CD14-positive monocyte (primary cell): ENCODE data around the gene HOXA11. TPM values are rescaled to one million over a fixed set of nuclear protein-coding genes. Genes with fewer than 3 reads are reported as not detected.
A peak's percentile ranks its signal among the peaks of the same experiment; 100 is the strongest.

ENCODE experiments used
- DNase-seq, 3 donors: peaks; one replicate each; pipeline ENCODE4 v3.0.0-alpha.2; 2011 to 2022
- H2AFZ ChIP-seq: 2 replicates; pipeline ENCODE4 v1.6.0; 2012; ENCODE audit warnings: mild to moderate bottlenecking, low read depth, low read length, inconsistent platforms; ENCODE audit not compliant: insufficient read depth, poor library complexity, severe bottlenecking
- H3K27ac ChIP-seq, 2 donors: 1 replicate in 1 of 2; 2 replicates in 1 of 2; pipeline ENCODE4 v1.5.1; 2012 to 2013; ENCODE audit warnings: low read length in 2 of 2, control low read depth in 1 of 2, inconsistent platforms in 1 of 2, low read depth in 1 of 2, mild to moderate bottlenecking in 1 of 2
- H3K27me3 ChIP-seq, 2 donors: one replicate each; pipeline versions ENCODE4 v1.6.0 to v1.6.1; 2011 to 2013; ENCODE audit warnings: low read length in 2 of 2; ENCODE audit not compliant: control insufficient read depth in 2 of 2, insufficient read depth in 2 of 2
- H3K36me3 ChIP-seq, 2 donors: replicated peaks in 1 of 2; 1 replicate in 1 of 2; 2 replicates in 1 of 2; pipeline versions ENCODE4 v1.5.1 to v1.6.1; 2012 to 2013; ENCODE audit warnings: low read length in 2 of 2, control low read depth in 1 of 2, inconsistent platforms in 1 of 2, mild to moderate bottlenecking in 1 of 2; ENCODE audit not compliant: insufficient read depth in 2 of 2, control insufficient read depth in 1 of 2
- H3K4me1 ChIP-seq, 2 donors: 1 replicate in 1 of 2; 2 replicates in 1 of 2; pipeline versions ENCODE4 v1.5.1 to v1.6.1; 2012 to 2013; ENCODE audit warnings: low read length in 2 of 2, control low read depth in 1 of 2, inconsistent platforms in 1 of 2, mild to moderate bottlenecking in 1 of 2, moderate library complexity in 1 of 2; ENCODE audit not compliant: insufficient read depth in 2 of 2, control insufficient read depth in 1 of 2
- H3K4me2 ChIP-seq: replicated peaks from 2 replicates; pipeline ENCODE3; 2012; ENCODE audit warnings: low read length, moderate library complexity, mild to moderate bottlenecking; ENCODE audit not compliant: poor library complexity, severe bottlenecking; ENCODE audit errors: extremely low read depth
- H3K4me3 ChIP-seq, 3 experiments: fragments of 200-600 bp in 1 of 3; sonication (generic) in 1 of 3; replicated peaks in 1 of 3; 1 replicate in 2 of 3; 2 replicates in 1 of 3; pipeline ENCODE4 v1.5.1; 2011 to 2013; ENCODE audit warnings: low read length in 3 of 3, mild to moderate bottlenecking in 3 of 3, control low read depth in 2 of 3, low read depth in 2 of 3, inconsistent platforms in 1 of 3, moderate library complexity in 1 of 3
- H3K79me2 ChIP-seq: 2 replicates; pipeline ENCODE4 v1.6.0; 2012; ENCODE audit warnings: mild to moderate bottlenecking, control low read depth, inconsistent platforms, low read length, moderate library complexity; ENCODE audit not compliant: insufficient read depth
- H3K9ac ChIP-seq: 2 replicates; pipeline ENCODE4 v1.6.0; 2017; ENCODE audit warnings: low read length, mild to moderate bottlenecking; ENCODE audit not compliant: insufficient read depth, poor library complexity, severe bottlenecking
- H3K9me3 ChIP-seq, 2 donors: replicated peaks in 1 of 2; 1 replicate in 1 of 2; 2 replicates in 1 of 2; pipeline versions ENCODE4 v1.5.1 to v1.6.1; 2012 to 2013; ENCODE audit warnings: low read length in 2 of 2, control low read depth in 1 of 2; ENCODE audit not compliant: control insufficient read depth in 1 of 2, insufficient read depth in 1 of 2
- H4K20me1 ChIP-seq: 2 replicates; pipeline ENCODE4 v1.6.0; 2012; ENCODE audit warnings: mild to moderate bottlenecking, low read length, control low read depth, moderate library complexity; ENCODE audit not compliant: insufficient read depth
- H3K27ac Mint-ChIP-seq, 7 donors: one replicate each; pipeline ENCODE4 v1.8.0; 2020; ENCODE audit warnings: mild to moderate bottlenecking in 7 of 7, mixed read lengths in 7 of 7, moderate library complexity in 6 of 7, inconsistent platforms in 2 of 7
- H3K27me3 Mint-ChIP-seq, 3 donors: one replicate each; pipeline ENCODE4 v1.8.0; 2021 to 2022; ENCODE audit warnings: low read depth in 3 of 3, mild to moderate bottlenecking in 3 of 3, mixed read lengths in 3 of 3, moderate library complexity in 3 of 3, inconsistent platforms in 1 of 3
- H3K36me3 Mint-ChIP-seq, 2 donors: one replicate each; pipeline ENCODE4 v1.8.0; 2020; ENCODE audit warnings: mixed read lengths in 2 of 2, inconsistent platforms in 1 of 2, mild to moderate bottlenecking in 1 of 2
- H3K4me1 Mint-ChIP-seq: one replicate; pipeline ENCODE4 v1.8.0; 2020; ENCODE audit warnings: mild to moderate bottlenecking, mixed read lengths
- H3K4me3 Mint-ChIP-seq, 2 donors: one replicate each; pipeline ENCODE4 v1.8.0; 2020; ENCODE audit warnings: mild to moderate bottlenecking in 2 of 2, mixed read lengths in 2 of 2, moderate library complexity in 1 of 2
- H3K9me3 Mint-ChIP-seq, 7 donors: one replicate each; pipeline ENCODE4 v1.8.0; 2020 to 2022; ENCODE audit warnings: mixed read lengths in 7 of 7, mild to moderate bottlenecking in 6 of 7, moderate library complexity in 6 of 7, inconsistent platforms in 2 of 7
- WGBS: methylation state at CpG from one replicate; pipeline ENCODE4 v1.1.5; 2013; ENCODE audit warnings: missing lambda C conversion rate; ENCODE audit not compliant: insufficient coverage; 5-methylcytosine and 5-hydroxymethylcytosine counted together
- intact Hi-C, 2 donors: fragments of 100-400 bp; cut with micrococcal nuclease; formaldehyde crosslinking; loops; one replicate each; pipeline versions ENCODE4 v1.15.0 to v1.15.1; 2023
- polyA plus RNA-seq, 3 donors: library from polyadenylated mRNA; depleted of rRNA in 1 of 3; unstranded in 2 of 3; stranded (reverse) in 1 of 3; fragments of 300-500 nt in 2 of 3; fragments of >200 nt in 1 of 3; fragmentation: Illumina TruSeq in 2 of 3; gene quantifications; 1 replicate in 2 of 3; 2 replicates in 1 of 3; pipeline ENCODE4 v1.2.3, GENCODE V29; 2012 to 2021
- TF ChIP-seq, protein P1 (sequence below): fragments of 200-600 bp; IDR thresholded peaks from one replicate; pipeline ENCODE4 v1.8.0; 2022; ENCODE audit warnings: antibody characterized with exemption, mild to moderate bottlenecking

The HOXA11 gene
- polyA plus RNA-seq, 3 donors: not detected

DNA sequence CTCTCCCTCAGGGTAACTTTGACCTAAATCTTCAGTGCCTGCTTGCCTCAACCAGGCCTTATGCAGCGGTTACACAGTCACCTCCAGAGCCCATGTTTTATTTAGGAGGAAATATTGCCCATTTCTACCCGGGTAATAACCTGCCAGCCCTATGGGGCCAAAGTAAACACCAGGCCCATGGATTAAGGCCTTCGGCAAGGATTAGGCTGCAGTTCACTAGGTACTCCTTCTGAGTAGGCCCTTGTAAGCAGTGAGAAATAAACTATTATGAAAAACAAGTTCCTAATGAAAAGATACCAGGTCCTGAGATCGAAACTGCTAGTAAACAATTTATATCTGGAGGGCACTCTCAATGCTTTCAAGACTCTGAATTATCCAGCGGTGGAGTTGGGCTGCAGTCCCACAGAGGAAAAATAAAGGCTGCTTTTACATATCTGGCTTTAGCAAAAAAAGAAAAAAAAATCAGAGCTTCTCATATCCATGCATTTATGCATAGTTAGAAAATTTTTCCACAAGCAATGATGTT is 7.2 kb downstream of the HOXA11 start:
- Histone ChIP-seq H3K9me3 (peaks cover 11 to 22% of the 10 kb centered on the region in 2 donors), H3K4me2 (no peak overlapping the region), H3K79me2 (no peaks in the 10 kb centered on the region), H3K27me3 (peaks cover 46 to 98% of the 10 kb centered on the region in 2 donors), H3K27ac (no peak overlapping the region), H2AFZ (no peak overlapping the region), H3K9ac (no peak overlapping the region), H3K4me3 (no peak overlapping the region), H3K4me1 (peaks cover 19 to 28% of the 10 kb centered on the region in 2 donors), H3K36me3 (no peaks in the 10 kb centered on the region), H4K20me1 (no peaks in the 10 kb centered on the region)
- H3K4me1 Mint-ChIP-seq: peaks cover 23% of the 10 kb centered on the region
- peaks cover 85 to 95% (median 90%) of the 10 kb centered on the region in 3 donors for H3K27me3 Mint-ChIP-seq
- H3K36me3 Mint-ChIP-seq: peaks cover 0 to 14% of the 10 kb centered on the region in 2 donors
- H3K27ac Mint-ChIP-seq: no peak overlapping the region
- intact Hi-C loops: no loop called here
- DNase-seq: no peak
- H3K9me3 Mint-ChIP-seq: peaks cover 0 to 23% (median 8%) of the 10 kb centered on the region in 7 donors
- TF ChIP-seq, protein P1, sequence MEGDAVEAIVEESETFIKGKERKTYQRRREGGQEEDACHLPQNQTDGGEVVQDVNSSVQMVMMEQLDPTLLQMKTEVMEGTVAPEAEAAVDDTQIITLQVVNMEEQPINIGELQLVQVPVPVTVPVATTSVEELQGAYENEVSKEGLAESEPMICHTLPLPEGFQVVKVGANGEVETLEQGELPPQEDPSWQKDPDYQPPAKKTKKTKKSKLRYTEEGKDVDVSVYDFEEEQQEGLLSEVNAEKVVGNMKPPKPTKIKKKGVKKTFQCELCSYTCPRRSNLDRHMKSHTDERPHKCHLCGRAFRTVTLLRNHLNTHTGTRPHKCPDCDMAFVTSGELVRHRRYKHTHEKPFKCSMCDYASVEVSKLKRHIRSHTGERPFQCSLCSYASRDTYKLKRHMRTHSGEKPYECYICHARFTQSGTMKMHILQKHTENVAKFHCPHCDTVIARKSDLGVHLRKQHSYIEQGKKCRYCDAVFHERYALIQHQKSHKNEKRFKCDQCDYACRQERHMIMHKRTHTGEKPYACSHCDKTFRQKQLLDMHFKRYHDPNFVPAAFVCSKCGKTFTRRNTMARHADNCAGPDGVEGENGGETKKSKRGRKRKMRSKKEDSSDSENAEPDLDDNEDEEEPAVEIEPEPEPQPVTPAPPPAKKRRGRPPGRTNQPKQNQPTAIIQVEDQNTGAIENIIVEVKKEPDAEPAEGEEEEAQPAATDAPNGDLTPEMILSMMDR: no peak
- 100% methylated on average over 4 of the region's 5 CpGs for WGBS
- H3K4me3 Mint-ChIP-seq: peak overlapping the region in 1 of 2 donors; percentile 89

DNA sequence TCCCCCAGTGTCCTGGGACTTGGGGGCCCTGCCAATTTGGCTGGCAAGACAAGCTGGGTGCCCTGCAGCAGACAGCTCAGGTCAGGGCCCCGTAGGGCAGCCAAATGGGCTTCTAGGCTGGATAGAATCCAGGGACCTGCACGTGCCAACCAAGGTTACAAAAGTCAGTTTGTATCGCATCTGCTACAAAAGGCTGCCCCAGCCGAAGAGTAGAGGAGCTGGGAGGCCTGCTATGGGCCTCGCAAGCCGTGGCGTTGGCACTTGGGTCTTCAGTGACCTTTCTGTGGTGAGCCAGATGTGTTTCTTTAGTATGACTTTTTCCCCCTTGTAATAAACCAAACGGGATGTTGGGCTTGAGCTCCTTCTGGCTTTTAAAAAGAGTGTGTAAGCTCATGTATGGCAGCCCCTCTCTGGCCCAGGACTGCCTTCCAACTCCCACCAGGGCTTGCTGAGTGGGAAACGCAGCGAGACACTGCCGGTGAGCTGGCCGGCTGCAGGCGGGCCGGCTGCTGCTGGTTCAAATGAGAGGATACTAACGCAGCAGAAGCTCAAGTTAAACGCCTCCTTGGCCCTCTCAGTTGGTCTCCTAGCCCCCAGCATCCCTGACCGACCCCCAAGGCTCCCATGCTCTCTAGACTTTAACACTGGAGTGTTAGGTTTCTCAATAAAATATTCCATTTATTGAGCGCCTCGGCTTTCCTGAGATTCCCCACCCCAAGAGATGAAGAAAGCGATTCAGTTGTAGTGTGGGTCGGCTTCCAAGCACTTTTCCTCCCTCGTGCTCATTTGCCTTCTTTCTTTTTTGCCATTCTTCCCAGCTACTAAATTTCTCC is 7.9 kb downstream of the HOXA11 start:
- Histone ChIP-seq H3K27me3 (peaks cover 46 to 98% of the 10 kb centered on the region in 2 donors), H3K27ac (no peak overlapping the region), H2AFZ (no peak overlapping the region), H3K4me3 (no peak overlapping the region), H3K4me2 (no peak overlapping the region), H3K79me2 (no peaks in the 10 kb centered on the region), H3K9ac (no peak overlapping the region), H3K9me3 (peaks cover 14 to 20% of the 10 kb centered on the region in 2 donors), H3K36me3 (no peaks in the 10 kb centered on the region), H3K4me1 (peaks cover 26 to 35% of the 10 kb centered on the region in 2 donors), H4K20me1 (no peaks in the 10 kb centered on the region)
- WGBS: 90% methylated on average over 16 of the region's 22 CpGs
- peaks cover 0 to 22% (median 5%) of the 10 kb centered on the region in 7 donors for H3K9me3 Mint-ChIP-seq
- peaks cover 26% of the 10 kb centered on the region for H3K4me1 Mint-ChIP-seq
- peaks cover 83 to 95% (median 89%) of the 10 kb centered on the region in 3 donors for H3K27me3 Mint-ChIP-seq
- H3K36me3 Mint-ChIP-seq: peaks cover 3 to 16% of the 10 kb centered on the region in 2 donors
- no peak overlapping the region for H3K27ac Mint-ChIP-seq
- DNase-seq: no peak
- intact Hi-C loops: no loop called here
- peak overlapping the region in 1 of 2 donors; percentile 35 for H3K4me3 Mint-ChIP-seq
- TF ChIP-seq, protein P1: no peak
